HG02798 (cell line): ENCODE results near the gene PLA2G12A.

Experiments
- ATAC-seq: cut with Tn5 transposase; IDR thresholded peaks from one replicate; pipeline ENCODE4 v1.9.1; 2021; ENCODE audit warnings: mild to moderate bottlenecking; ENCODE audit not compliant: unreplicated experiment, poor library complexity

PLA2G12A gene

GRCh38 chr4:109729117-109729717, 653 bp downstream of the PLA2G12A start:
- ATAC-seq, result no peak

- no peak for ATAC-seq
These were observed 1.5 kb downstream of the PLA2G12A start for GRCh38 chr4:109728385-109728784.

GRCh38 chr4:109723110-109723509, 6.8 kb downstream of the PLA2G12A start:
- ATAC-seq, result no peak

GRCh38 chr4:109722357-109722756, 7.5 kb downstream of the PLA2G12A start:
- no peak for ATAC-seq

- ATAC-seq, result no peak
These were observed 8.8 kb downstream of the PLA2G12A start for GRCh38 chr4:109721033-109721432.

GRCh38 chr4:109719604-109720003, 10.3 kb downstream of the PLA2G12A start:
- no peak for ATAC-seq

- ATAC-seq, result no peak
These were observed 11.1 kb downstream of the PLA2G12A start for GRCh38 chr4:109718759-109719158.

GRCh38 chr4:109713500-109713899, 16.4 kb downstream of the PLA2G12A start:
- no peak for ATAC-seq

GRCh38 chr4:109708990-109709389, 20.9 kb downstream of the PLA2G12A start:
- peak; percentile 98 for ATAC-seq

GRCh38 chr4:109708435-109708834, 21.4 kb downstream of the PLA2G12A start:
- ATAC-seq, result no peak

- ATAC-seq, result no peak
These were observed 26.1 kb downstream of the PLA2G12A start for GRCh38 chr4:109703664-109704361.

GRCh38 chr4:109702950-109703663, 26.8 kb downstream of the PLA2G12A start, which contains the start of gene CASP6:
Gene CASP6, minus strand, starts transcription at chr4:109703445. Its CDS starts 50 bp downstream, at chr4:109703395.
- peak; percentile 84 for ATAC-seq

GRCh38 chr4:109701566-109702410, 28.1 kb downstream of the PLA2G12A start:
- ATAC-seq, result no peak

- ATAC-seq, result no peak
These were observed 30.2 kb downstream of the PLA2G12A start for GRCh38 chr4:109699553-109700225.

- ATAC-seq, result no peak
These were observed 31.2 kb downstream of the PLA2G12A start for GRCh38 chr4:109698656-109699055.

- no peak for ATAC-seq
These were observed 38.4 kb downstream of the PLA2G12A start for GRCh38 chr4:109691411-109691920.

GRCh38 chr4:109690690-109691410, 39.0 kb downstream of the PLA2G12A start:
- ATAC-seq, result peak; percentile 81

GRCh38 chr4:109684727-109685126, 45.1 kb downstream of the PLA2G12A start:
- ATAC-seq, result no peak

GRCh38 chr4:109683621-109684253, 46.1 kb downstream of the PLA2G12A start:
- no peak for ATAC-seq
